DND-41 (cell line): ENCODE measurements around the gene NEK9.

Source experiments
- EZH2 ChIP-seq: IDR thresholded peaks from 3 replicates; pipeline ENCODE4 v1.6.1; 2012; ENCODE audit warnings: borderline replicate concordance, low read depth, mild to moderate bottlenecking, moderate library complexity, low read length, inconsistent platforms; ENCODE audit not compliant: severe bottlenecking
- TF ChIP-seq, protein P1 (sequence below): IDR thresholded peaks from 2 replicates; pipeline ENCODE4 v1.5.1; 2012; ENCODE audit warnings: borderline replicate concordance, low read length, moderate library complexity, mild to moderate bottlenecking; ENCODE audit not compliant: poor library complexity, severe bottlenecking; ENCODE audit errors: extremely low read depth

DNA sequence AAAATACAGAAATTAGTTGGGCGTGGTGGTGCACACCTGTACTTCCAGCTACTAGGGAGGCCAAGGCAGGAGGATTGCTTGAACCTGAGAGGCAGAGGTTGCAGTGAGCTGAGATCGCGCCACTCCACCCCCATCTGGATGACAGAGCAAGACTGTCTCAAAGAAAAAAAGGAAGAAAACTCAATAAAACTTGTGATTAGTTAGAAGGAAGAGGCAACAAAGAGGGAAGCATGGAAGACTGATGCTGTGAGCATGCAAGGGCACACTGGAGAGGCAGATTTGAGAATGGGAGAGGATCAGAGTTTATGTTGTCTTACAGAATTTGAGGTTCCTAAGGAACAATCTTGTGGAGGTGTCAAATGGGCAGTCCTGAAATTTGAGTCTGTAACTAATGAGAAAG lies 60.2 kb downstream of the NEK9 start:
- TF ChIP-seq, protein P1, sequence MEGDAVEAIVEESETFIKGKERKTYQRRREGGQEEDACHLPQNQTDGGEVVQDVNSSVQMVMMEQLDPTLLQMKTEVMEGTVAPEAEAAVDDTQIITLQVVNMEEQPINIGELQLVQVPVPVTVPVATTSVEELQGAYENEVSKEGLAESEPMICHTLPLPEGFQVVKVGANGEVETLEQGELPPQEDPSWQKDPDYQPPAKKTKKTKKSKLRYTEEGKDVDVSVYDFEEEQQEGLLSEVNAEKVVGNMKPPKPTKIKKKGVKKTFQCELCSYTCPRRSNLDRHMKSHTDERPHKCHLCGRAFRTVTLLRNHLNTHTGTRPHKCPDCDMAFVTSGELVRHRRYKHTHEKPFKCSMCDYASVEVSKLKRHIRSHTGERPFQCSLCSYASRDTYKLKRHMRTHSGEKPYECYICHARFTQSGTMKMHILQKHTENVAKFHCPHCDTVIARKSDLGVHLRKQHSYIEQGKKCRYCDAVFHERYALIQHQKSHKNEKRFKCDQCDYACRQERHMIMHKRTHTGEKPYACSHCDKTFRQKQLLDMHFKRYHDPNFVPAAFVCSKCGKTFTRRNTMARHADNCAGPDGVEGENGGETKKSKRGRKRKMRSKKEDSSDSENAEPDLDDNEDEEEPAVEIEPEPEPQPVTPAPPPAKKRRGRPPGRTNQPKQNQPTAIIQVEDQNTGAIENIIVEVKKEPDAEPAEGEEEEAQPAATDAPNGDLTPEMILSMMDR, result no peak
- TF ChIP-seq EZH2, result no peak
